Ascending aorta (tissue), 2 donors: ENCODE data around the gene ADAM15. TPM values are rescaled to one million over a fixed set of nuclear protein-coding genes. Genes with fewer than 3 reads are reported as not detected.

Source experiments
- DNase-seq, 2 donors: peaks; one replicate each; pipeline ENCODE4 v3.0.0-alpha.2; 2019; ENCODE audit warnings: low spot score in 2 of 2
- H3K27ac ChIP-seq, 2 donors: fragments of 200-600 bp; sonication (generic); one replicate each; pipeline ENCODE4 v1.5.1; 2016 to 2017; ENCODE audit warnings: mild to moderate bottlenecking in 1 of 2
- H3K27me3 ChIP-seq: fragments of 200-600 bp; sonication (generic); one replicate; pipeline ENCODE4 v1.5.1; 2017
- H3K36me3 ChIP-seq, 2 donors: fragments of 200-600 bp; sonication (generic); one replicate each; pipeline ENCODE4 v1.5.1; 2016
- H3K4me1 ChIP-seq, 2 donors: fragments of 200-600 bp; sonication (generic); one replicate each; pipeline ENCODE4 v1.5.1; 2016 to 2017; ENCODE audit warnings: mild to moderate bottlenecking in 1 of 2
- H3K4me3 ChIP-seq, 2 donors: fragments of 200-600 bp; sonication (generic); one replicate each; pipeline ENCODE4 v1.5.1; 2016 to 2017; ENCODE audit warnings: mild to moderate bottlenecking in 1 of 2
- H3K9me3 ChIP-seq, 2 donors: fragments of 200-600 bp; sonication (generic); one replicate each; pipeline ENCODE4 v1.5.1; 2016
- intact Hi-C: fragments of 100-400 bp; cut with DNase I; formaldehyde crosslinking; loops from one replicate; pipeline ENCODE4 v1.15.1; 2023
- total RNA-seq: library from RNA; depleted of rRNA; stranded (reverse); fragments of >200 nt; gene quantifications from one replicate; pipeline ENCODE4 v1.1.0, GENCODE V29; 2016
- TF ChIP-seq, protein P1 (sequence below), 3 experiments: fragments of 200-600 bp in 2 of 3; fragments of 450-650 bp in 1 of 3; sonication (generic) in 2 of 3; IDR thresholded peaks; one replicate each; pipeline ENCODE4 v1.5.1; 2016 to 2019; ENCODE audit warnings: antibody characterized with exemption in 3 of 3, mild to moderate bottlenecking in 1 of 3, moderate library complexity in 1 of 3

ADAM15 gene
- total RNA-seq, 1 donor from 2014 or later, result 610 TPM

DNA sequence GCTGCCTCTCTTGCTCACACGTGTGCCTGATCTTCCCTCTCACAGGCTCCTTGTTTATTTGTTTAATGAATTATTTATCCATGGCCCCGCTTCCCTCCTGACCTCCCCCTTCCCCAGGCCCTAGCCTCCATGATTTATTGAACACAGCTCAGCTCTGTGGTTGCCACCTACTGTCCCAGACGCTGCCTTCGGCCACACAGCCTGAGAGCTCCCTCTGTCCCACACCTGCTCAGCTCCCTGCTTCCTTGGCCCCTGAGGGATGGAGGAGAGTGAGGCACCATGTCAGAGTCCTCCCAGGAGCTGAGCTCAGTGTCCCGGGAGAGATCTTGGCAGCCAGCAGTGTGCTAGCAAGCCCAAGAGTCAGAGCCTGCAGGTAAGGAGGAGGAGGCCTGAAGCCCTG is 24.4 kb downstream of the ADAM15 start:
- no peaks in the 10 kb centered on the region for H3K36me3 ChIP-seq
- no peak overlapping the region for H3K27ac ChIP-seq
- H3K4me3 ChIP-seq, result no peak overlapping the region
- H3K9me3 ChIP-seq, result no peaks in the 10 kb centered on the region
- H3K27me3 ChIP-seq, result peaks cover 7% of the 10 kb centered on the region
- intact Hi-C loops, result no loop called here
- no peak for DNase-seq
- peaks cover 17 to 28% of the 10 kb centered on the region in 2 donors for H3K4me1 ChIP-seq
- TF ChIP-seq, protein P1, sequence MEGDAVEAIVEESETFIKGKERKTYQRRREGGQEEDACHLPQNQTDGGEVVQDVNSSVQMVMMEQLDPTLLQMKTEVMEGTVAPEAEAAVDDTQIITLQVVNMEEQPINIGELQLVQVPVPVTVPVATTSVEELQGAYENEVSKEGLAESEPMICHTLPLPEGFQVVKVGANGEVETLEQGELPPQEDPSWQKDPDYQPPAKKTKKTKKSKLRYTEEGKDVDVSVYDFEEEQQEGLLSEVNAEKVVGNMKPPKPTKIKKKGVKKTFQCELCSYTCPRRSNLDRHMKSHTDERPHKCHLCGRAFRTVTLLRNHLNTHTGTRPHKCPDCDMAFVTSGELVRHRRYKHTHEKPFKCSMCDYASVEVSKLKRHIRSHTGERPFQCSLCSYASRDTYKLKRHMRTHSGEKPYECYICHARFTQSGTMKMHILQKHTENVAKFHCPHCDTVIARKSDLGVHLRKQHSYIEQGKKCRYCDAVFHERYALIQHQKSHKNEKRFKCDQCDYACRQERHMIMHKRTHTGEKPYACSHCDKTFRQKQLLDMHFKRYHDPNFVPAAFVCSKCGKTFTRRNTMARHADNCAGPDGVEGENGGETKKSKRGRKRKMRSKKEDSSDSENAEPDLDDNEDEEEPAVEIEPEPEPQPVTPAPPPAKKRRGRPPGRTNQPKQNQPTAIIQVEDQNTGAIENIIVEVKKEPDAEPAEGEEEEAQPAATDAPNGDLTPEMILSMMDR (IDR thresholded peaks at IDR 0.05), result no peak

DNA sequence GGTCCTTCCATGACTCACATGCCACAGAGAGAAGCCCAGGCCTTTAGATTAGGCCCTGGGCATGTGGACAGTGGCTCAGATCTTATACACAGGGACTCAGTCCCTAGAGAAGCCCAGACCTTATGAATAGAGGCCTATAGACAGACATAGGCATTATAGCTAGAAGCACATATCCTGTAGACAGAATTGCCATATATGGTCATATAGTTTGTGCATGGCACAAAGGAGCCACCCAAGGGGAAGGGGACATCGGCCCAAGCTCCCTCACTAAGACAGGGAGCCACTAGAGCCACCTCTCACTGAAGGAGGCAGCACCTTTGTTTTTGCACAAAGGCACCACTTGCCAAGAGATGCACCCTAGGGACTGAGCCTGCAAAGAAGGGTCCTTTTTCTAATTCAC is 25.3 kb downstream of the ADAM15 start:
- no peak overlapping the region for H3K4me3 ChIP-seq
- H3K9me3 ChIP-seq, result no peaks in the 10 kb centered on the region
- intact Hi-C loops, result no loop called here
- TF ChIP-seq, protein P1 (IDR thresholded peaks at IDR 0.05), result no peak
- H3K27ac ChIP-seq, result no peak overlapping the region
- DNase-seq, result no peak
- peaks cover 15% of the 10 kb centered on the region for H3K27me3 ChIP-seq
- H3K36me3 ChIP-seq, result no peaks in the 10 kb centered on the region
- peaks cover 23 to 30% of the 10 kb centered on the region in 2 donors for H3K4me1 ChIP-seq

DNA sequence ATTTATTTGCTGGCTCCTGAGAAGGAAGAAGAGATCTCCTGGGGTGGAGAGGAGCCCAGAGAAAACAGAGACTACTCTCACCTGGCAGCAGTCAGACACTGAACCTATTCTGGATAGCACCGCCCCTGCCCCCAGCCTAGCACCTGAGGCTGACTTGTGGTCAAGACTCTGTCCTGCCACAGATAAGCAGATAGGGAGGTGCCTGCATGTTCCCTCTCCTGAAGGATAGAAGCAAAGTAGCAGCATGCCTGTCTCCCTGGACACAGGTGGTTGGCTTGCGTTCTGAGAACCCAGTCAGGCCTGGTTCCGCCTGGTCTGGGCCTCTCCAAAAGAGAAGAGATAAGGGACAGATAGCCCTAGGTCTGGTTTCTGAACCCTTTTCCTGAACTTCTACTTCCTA is 26.2 kb downstream of the ADAM15 start:
- intact Hi-C loops, result no loop called here
- H3K27ac ChIP-seq, result no peak overlapping the region
- H3K9me3 ChIP-seq, result no peaks in the 10 kb centered on the region
- H3K27me3 ChIP-seq, result peaks cover 23% of the 10 kb centered on the region
- no peak for DNase-seq
- H3K4me3 ChIP-seq, result no peak overlapping the region
- TF ChIP-seq, protein P1 (IDR thresholded peaks at IDR 0.05), result no peak
- peaks cover 30 to 39% of the 10 kb centered on the region in 2 donors for H3K4me1 ChIP-seq
- no peaks in the 10 kb centered on the region for H3K36me3 ChIP-seq

DNA sequence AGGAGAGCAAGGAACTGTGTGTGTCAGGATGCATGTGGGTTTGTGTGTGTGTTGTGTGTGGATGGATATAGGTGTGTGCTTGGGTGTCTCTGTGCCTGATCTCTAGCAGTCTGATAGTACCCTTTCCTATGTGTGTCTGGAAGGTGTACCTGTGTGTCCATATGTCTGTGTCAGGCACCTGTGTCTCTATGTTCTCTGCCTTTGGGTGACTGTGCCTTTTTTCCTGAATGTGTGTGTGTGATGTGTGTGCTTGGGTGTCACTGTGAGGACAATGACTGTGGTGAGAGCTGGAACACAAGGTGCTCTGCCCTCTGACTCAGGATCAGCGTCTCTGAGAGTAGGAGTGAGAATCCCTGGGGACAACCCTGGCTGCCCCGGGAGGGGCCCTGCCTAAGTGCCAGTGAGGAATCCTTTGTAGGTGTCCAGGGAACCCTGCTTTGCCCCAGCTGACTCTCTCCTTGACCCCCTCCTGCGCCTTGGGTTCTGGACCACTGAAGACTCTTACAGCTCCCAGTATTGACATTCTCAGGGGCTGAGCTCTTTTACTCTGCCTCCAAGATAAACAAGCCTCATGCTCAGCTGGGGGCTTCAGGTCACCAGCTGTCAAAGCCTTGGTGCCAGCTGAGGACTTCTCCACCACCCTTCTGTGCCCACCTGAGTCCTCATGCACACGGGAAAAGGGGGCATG is 26.8 kb downstream of the ADAM15 start:
- DNase-seq, result no peak
- Histone ChIP-seq H3K4me3 (no peak overlapping the region), H3K36me3 (no peaks in the 10 kb centered on the region), H3K27me3 (peaks cover 29% of the 10 kb centered on the region), H3K9me3 (no peaks in the 10 kb centered on the region), H3K4me1 (peaks cover 32 to 41% of the 10 kb centered on the region in 2 donors), H3K27ac (no peak overlapping the region)
- TF ChIP-seq, protein P1 (IDR thresholded peaks at IDR 0.05), result no peak
- intact Hi-C loops, result no loop called here

DNA sequence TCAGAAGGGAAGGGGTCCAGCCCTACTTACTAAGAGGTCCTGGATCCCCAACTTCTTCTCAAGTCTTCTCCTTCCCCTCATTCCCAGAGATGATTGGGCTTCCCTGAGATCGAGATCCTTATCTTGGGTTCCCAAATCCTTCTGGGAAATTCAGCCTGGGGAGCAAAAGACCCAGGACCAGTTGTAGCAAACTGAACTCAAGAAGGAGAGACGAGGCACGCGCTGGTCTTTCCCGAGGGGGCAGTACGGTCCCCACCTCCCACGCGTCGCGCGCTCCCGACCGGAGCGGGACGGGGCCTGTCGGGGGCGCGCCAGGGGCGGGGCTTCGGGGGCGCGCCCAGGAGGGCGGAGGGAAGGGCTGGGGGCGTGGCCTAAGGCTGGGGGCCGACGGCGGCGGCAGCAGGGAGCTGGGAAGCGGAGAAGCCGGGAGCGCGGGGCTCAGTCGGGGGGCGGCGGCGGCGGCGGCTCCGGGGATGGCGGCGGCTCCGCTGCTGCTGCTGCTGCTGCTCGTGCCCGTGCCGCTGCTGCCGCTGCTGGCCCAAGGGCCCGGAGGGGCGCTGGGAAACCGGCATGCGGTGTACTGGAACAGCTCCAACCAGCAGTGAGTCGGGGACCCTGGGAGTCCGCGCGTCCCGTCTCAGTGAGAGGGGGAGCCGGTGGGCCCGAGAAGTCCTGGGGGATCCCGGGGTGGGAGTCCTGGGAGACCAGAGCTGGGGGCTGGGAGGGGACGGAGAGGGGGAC is 27.5 kb downstream of the ADAM15 start, which contains the start of gene EFNA3:
Gene EFNA3 (plus strand): TSS at position 369 of the 741 bp plus-strand sequence. CDS start 105 bp downstream, at position 474.
- H3K27ac ChIP-seq, result no peak within 1 kb of the TSS
- TF ChIP-seq, protein P1 (IDR thresholded peaks at IDR 0.05), result no peak
- H3K36me3 ChIP-seq, result no peaks in the 10 kb centered on the region
- peak in 1 of 2 donors; percentile 81 for DNase-seq
- intact Hi-C loops, result no loop called here
- no peaks in the 10 kb centered on the region for H3K9me3 ChIP-seq
- H3K27me3 ChIP-seq, result peaks cover 36% of the 10 kb centered on the region
- H3K4me1 ChIP-seq, result peaks cover 32 to 41% of the 10 kb centered on the region in 2 donors
- H3K4me3 ChIP-seq, result peak within 1 kb of the TSS; percentile 62 to 66
